ENCODE results near the gene NFATC1. TPM values are rescaled to one million over a fixed set of nuclear protein-coding genes. Genes with fewer than 3 reads are reported as not detected.
A peak's percentile ranks its signal among the peaks of the same experiment; 100 is the strongest.

NFATC1 gene
- total and polyA plus RNA-seq, 8 donors = 3.4 to 7.9 (median 4.4) TPM

GRCh38 chr18:79483971-79484491 lies 88.3 kb downstream of the NFATC1 start:
- H3K36me3 ChIP-seq = peaks cover 0 to 9% (median 0%) of the 10 kb centered on the region in 3 donors
- ATAC-seq (no peak), DNase-seq (peak in 3 of 6 donors; percentile 7 to 67 (median 40)), FAIRE-seq (no peak)
- no peaks in the 10 kb centered on the region for H3K27me3 ChIP-seq
- intact Hi-C loops (cut with DNase I) = no loop called here
- no peaks in the 10 kb centered on the region for H3K9me3 ChIP-seq
- 88 to 90% methylated on average over 15 of the region's 15 CpGs for WGBS, 2 donors
- TF ChIP-seq CTCF (IDR thresholded peaks at IDR 0.05) = no peak
- H3K4me1 ChIP-seq = no peaks in the 10 kb centered on the region
- no peak overlapping the region for H3K4me3 ChIP-seq
- H3K27ac ChIP-seq = no peak overlapping the region

GRCh38 chr18:79484661-79485621 lies 89.2 kb downstream of the NFATC1 start:
- Histone ChIP-seq H3K27me3 (no peaks in the 10 kb centered on the region), H3K4me1 (no peaks in the 10 kb centered on the region), H3K27ac (no peak overlapping the region), H3K36me3 (peaks cover 0 to 9% (median 0%) of the 10 kb centered on the region in 3 donors), H3K9me3 (no peaks in the 10 kb centered on the region), H3K4me3 (no peak overlapping the region)
- TF ChIP-seq CTCF (IDR thresholded peaks at IDR 0.05) = no peak
- DNase-seq (peak in 3 of 6 donors; percentile 17 to 45 (median 39)), FAIRE-seq (no peak), ATAC-seq (peak in 2 of 4 donors; percentile 45 to 70)
- intact Hi-C loops (cut with DNase I) = no loop called here
- WGBS, 2 donors = 82% methylated on average over 50 of the region's 50 CpGs

- no peaks in the 10 kb centered on the region for H3K27me3 ChIP-seq
- no peak for FAIRE-seq
- no peak overlapping the region for H3K27ac ChIP-seq
- intact Hi-C loops (cut with DNase I) = no loop called here
- H3K9me3 ChIP-seq = no peaks in the 10 kb centered on the region
- peak in 2 of 4 donors; percentile 59 to 63 for ATAC-seq
- H3K36me3 ChIP-seq = peaks cover 0 to 9% (median 0%) of the 10 kb centered on the region in 3 donors
- 72 to 78% methylated on average over 16 of the region's 16 CpGs for WGBS, 2 donors
- H3K4me3 ChIP-seq = no peak overlapping the region
- DNase-seq = peak in 3 of 6 donors; percentile 8 to 19 (median 15)
- TF ChIP-seq CTCF (IDR thresholded peaks at IDR 0.05) = no peak
- no peaks in the 10 kb centered on the region for H3K4me1 ChIP-seq
These were observed 90.1 kb downstream of the NFATC1 start for GRCh38 chr18:79485788-79486355.

DNA sequence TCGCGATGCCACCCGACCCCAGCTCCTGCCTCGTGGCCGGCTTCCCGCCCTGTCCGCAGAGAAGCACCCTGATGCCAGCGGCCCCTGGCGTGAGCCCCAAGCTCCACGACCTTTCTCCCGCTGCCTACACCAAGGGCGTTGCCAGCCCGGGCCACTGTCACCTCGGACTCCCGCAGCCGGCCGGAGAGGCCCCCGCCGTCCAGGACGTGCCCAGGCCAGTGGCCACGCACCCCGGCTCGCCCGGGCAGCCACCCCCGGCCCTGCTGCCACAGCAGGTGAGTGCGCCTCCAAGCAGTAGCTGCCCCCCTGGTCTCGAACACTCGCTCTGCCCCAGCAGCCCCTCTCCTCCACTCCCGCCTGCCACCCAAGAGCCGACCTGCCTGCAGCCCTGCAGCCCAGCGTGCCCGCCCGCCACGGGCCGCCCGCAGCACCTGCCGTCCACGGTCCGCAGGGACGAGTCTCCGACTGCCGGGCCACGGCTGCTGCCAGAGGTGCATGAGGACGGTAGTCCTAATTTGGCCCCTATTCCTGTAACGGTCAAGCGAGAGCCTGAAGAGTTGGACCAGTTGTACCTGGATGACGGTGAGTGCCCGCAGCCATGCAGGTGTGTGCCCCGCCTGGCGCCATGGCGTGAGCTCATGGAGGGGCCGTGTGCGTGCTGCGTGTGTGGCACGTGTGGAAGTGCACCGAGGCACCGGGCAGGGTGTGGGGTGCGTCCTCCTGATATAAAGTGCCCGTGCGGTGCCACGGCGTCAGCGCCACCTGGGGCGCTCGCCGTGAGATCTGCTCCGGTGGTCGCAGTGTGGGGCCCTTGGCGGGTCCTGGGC lies 90.8 kb downstream of the NFATC1 start:
- peak in 3 of 6 donors; percentile 10 to 62 (median 53) for DNase-seq
- no peak for TF ChIP-seq CTCF (IDR thresholded peaks at IDR 0.05)
- ATAC-seq = peak in 1 of 4 donors; percentile 10
- no peak overlapping the region for H3K27ac ChIP-seq
- H3K9me3 ChIP-seq = no peaks in the 10 kb centered on the region
- no peaks in the 10 kb centered on the region for H3K4me1 ChIP-seq
- H3K27me3 ChIP-seq = no peaks in the 10 kb centered on the region
- intact Hi-C loops (cut with DNase I) = no loop called here
- peaks cover 0 to 9% (median 0%) of the 10 kb centered on the region in 3 donors for H3K36me3 ChIP-seq
- FAIRE-seq = no peak
- no peak overlapping the region for H3K4me3 ChIP-seq
- 94% methylated on average over 61 to 69 of the region's 69 CpGs for WGBS, 2 donors
